LHCN-M2 (cell line): ENCODE measurements around the gene PIK3R6. TPM values are rescaled to one million over a fixed set of nuclear protein-coding genes. Genes with fewer than 3 reads are reported as not detected.
"Not testable (repeated sequence)": the region's sequence is repeated elsewhere in the genome, so short reads cannot be mapped to it uniquely, and the experiment has no call there.

Experiments
- DNase-seq: peaks from one replicate; pipeline ENCODE4 v3.0.0-alpha.2; 2012; ENCODE audit warnings: low read depth
- total RNA-seq: library from RNA; depleted of rRNA; stranded (reverse); fragments of >200 nt; gene quantifications from 2 replicates; pipeline ENCODE4 v1.2.3, GENCODE V29; 2014

PIK3R6 gene
- total RNA-seq, 1 experiment from 2014 or later: not detected

DNA sequence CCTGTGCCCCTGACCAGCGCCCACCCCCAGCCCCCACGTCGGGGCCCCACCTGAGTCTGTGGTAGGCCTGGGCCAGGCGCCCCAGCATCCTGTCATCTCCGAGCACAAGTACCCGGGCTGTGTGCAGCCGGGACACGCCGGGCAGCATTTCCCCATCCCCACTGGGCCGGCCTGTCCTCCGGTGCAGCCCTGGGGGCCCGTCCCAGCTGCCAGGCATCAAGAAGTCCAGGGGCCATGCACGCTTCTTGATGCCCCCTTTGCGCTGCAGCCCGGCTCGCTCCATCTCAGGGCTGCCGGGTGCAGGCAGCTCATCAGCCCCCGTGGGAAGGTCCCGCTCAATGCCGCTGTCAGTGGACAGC is 39.0 kb downstream of the PIK3R6 start:
- DNase-seq: no peak

DNA sequence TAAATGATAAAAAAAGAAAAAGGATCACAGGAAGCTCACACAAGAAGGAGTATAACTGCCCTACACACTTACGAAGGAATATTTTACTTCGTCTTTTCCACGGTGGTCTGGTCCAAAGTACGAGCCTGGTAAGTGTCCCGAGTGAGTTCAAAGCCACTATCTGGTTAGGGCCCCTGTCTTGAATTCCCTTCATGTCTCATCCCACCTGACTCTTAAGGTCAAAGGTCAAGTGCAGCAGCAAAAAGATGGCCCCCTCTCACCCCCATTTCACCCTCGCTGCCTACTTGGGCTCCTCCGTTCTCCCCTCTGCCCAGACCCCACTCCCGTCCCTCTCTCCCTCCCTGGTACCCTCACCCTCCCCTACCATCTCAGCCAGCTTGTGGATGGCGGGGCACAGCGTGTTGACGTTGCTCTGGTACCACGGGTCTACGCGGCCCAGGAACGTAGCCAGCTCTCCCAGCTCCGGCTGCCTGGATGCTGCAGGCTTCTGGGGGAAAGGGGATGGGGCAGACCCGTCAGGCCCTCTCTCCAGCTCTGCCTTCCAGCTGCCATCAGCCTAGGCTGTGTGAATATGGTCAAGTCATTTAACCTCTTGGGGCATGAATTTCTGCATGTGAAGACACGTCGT is 40.6 kb downstream of the PIK3R6 start:
- DNase-seq: no peak

DNA sequence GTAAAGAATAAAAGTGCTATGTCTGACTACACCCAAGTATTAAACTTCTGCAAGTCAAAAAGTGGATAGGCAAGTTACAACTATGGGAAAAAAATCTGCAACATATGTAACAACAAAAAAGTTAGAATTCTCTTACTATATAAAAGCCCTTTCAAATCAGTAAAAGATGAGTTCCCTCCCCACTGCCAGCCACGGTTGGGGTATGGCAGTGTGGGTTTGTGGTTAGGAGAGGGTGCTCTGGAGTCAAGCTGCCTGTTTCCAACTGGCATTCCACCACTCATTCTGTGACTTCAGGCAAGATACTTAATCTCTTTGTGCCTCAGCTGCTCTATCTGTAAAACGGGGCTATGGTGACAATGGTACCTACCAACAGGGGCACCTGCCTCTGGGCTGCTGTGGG is 41.7 kb downstream of the PIK3R6 start:
- no peak for DNase-seq

DNA sequence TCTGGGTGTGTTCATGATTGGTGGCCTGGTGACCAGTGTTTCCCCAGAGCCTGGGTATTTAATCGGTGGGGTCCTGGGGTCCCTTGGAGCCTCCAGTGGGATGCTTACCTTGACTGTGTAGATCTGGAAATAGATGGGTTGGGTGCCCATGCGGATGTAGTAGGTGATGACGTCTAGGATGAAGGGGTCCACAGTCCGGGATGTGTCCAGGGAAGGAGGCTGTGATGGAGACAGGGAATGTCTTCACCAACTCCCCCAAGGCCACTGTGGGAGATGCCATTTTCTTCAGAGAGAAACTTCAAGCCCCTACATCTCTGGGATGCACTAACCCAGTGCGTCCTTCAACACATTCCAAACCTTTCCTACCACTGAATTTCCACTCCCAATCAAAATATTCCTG is 44.2 kb downstream of the PIK3R6 start:
- no peak for DNase-seq

DNA sequence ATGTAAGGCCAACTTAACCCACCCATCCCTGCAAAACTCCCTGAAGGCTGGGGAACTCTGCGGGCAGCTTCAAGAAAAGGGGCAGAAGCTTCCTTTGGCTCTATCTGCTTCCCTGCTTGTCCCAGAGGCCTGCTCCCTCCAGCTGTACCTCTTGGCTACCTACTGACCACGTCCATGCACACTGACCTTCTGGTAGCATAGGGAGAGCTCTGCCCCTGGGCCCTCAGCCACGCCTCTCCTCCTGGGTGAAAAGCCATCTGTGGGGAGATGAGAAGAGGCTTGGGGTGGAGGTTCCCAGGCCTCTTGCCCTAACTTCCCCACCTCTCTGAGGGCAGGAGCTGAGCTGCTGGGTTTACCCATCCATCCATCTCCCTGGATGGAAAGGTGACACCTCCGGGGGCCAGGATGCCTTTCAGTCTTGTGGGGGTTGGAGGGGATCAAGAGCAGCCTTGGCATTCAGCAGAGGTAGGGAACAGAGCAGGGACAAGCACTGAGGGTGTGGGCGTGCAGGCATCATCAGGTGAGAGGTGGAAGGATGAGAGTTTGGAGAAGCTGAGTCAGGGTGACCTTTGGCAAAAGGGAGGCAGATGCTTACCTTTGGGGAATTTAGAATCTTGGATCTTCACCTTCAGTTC is 45.0 kb downstream of the PIK3R6 start:
- no peak for DNase-seq

DNA sequence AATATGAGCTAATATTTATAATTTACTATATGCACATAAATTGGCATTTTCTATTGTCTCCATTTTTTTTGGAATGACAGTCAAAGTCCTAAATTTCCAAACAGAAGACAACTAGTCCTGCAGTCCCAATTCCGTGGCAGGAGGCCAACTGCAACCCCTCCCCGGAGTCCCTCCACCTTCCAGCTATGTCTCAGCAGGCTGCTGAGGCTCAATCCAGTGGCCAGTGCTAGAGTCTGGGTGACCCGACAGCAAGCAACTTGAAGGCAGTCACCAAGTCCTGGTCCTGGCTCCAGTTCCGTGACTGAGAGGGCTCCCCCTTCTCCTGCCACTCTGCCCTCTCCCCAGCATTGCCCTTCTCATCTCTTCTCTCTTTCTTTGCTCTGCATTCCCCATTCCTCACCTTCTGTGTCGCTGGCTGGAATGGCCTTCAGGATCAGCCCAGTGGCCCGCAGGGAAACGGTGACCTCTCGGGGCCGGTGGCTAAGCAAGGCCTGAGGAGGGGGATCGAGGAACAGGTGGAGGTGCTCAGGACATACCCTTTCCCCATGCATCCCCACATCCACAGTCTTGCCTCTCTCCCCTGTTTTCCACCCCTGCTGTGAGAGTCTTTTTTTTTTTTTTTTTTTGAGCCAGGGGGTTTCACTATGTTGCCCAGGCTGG is 45.9 kb downstream of the PIK3R6 start:
- no peak for DNase-seq

DNA sequence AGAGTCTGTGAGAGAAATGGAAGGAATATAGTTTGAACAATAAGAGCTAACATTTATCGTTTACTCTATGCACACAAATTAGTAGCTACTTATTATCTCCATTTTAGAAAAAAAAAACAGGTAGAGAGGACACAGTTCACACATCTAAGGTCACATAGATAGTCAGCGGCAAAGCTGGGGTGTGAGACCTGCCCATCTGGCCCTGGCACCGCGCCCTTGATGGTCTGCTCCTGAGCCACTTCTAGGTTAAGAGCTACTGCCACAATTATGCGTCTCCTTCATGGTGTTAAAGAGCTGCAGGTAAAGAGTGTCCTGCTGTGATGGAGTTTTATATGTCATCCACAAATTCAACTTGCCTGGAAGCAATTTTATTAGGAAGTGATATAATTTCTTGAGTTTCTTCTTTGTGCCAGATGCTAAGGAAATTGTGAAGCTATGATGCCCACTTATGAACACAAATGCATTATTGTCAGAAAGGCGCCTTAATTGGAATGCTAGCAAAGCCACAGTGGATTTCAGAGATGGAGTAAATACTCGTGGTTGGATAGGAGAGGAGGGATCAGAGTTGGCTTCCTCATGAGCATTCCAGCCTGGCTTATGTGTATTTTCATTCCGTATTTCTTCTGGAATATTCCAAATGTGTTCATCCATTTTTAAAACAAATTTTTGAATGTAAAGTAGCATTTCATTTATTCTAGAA is 47.0 kb downstream of the PIK3R6 start:
- DNase-seq: no peak

DNA sequence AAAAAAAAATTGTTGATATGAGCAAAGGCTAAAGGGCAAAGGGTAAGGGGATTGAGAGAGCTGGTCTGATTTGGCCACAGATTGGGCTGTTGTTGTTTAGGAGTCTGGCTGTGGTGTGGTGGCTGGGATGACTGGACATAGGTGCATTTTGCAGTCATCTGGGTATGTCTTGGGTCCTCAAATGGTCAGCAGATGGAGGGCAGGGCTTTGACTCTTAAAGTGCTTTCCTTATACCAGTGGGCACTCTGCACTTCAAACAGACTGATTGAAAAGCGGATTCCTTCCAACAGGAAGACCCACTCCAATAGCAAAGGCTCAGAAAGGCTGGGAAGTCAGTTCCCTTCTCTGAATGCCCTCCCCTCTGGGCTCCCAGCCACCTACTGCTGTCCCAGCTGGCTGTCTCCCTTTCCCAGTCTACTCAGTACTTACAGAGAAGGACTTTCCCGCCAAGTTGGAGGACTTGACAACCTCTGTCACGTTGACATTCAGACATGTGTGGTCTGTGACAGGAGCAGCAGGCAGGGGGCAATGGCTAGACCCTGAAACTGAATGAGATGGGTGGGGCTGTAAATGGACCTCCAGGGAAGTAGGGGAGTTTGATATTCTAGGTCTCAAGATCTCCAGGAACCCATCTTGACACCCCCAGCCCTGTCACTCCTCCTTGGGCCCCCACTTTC is 48.7 kb downstream of the PIK3R6 start:
- DNase-seq: no peak

DNA sequence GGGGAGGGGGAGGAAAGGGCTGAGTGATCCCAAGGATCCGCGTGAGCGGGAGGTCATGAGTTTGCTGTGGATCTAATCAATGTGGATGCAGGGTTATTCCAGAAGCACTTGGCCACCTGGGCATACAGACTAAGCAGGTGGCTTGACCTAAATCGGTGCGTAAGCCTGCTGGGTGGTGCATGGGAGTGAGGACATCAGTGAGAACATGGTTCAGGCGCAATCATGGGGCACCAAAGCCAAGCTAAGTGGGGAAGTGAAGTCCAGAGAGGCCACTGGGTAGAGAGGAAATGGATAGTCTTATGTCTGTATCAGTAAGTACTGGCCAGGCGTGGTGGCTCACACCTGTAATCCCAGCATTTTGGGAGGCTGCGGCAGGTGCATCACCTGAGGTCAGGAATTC is 49.4 kb downstream of the PIK3R6 start:
- no peak for DNase-seq

DNA sequence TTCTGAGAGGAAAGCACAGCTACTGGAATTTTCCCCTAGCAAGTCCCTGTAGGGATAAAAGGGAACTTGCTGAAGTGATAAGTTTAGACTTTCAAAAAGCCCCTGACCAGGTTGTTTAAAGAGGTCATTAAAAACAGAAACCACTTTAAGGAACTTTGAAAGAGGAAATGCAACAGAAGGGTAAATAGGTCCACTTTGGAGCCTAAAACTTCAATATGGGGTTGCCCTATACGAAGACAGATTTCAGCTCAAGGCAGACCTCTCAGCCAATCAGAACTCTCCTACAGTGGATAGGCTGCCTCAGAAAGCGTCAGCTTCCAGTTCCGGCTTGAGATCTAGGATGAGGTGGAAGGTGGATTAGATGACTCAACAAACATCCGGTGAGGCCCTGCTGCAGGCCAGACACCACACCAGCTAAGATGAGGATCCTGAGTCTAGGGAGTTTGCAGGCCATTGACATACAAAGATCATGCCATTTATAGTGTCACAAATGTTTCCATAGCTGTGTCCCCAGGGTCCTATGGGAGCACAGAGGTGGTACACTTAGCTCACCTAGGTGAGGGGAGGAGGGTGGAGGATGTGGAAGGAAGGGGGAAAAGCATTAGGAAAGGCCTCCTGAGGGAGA is 60.4 kb downstream of the PIK3R6 start:
- no peak for DNase-seq

DNA sequence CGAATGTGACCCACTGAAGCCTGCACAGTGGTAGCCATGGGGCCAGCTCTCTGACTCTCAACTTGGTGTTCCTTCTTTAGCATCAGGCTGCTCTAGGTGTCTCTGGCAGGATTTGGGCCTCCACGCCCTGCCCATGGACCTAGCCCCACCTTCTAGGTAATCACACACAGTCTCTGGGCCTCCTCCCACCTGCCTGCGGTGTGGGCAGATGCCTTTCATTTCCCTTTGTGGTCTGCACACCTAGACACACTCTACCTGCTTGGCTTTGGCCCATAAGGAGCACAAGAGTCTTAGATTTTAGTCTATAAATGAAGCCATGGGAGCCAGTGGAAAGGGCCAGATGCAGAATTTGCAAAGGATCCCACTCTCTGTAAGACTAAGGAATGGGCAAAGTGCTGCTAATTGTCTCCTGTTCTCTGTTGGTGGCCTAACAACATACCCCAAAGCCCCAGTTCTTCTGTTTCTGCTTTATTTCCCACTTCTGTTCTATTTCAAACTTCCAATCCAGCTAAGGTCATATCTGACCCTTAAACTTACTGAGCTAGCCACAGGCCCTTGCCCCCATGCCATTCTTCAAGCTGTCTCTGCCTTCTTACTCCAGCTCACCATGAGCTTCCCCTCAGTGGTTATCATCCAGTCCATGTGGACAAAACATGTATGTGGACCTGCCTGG is 61.1 kb downstream of the PIK3R6 start:
- DNase-seq: no peak

DNA sequence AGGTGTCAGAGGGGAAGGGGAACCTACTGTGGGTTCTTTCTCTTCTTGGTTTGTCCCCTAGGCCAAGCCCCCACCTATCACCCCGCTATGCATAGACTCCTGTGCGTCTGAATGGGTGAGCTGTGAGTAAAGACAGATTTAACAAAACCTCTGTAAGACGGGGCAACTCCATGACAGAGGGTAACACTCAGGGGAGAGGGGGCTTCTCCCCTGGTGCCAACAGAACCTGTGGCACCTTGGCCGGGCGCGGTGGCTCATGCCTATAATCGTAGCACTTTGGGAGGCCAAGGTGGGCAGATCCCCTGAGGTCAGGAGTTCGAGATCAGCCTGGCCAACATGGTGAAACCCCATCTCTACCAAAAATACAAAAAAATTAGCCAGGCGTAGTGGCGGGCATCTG is 62.1 kb downstream of the PIK3R6 start:
- not testable (repeated sequence) for DNase-seq

DNA sequence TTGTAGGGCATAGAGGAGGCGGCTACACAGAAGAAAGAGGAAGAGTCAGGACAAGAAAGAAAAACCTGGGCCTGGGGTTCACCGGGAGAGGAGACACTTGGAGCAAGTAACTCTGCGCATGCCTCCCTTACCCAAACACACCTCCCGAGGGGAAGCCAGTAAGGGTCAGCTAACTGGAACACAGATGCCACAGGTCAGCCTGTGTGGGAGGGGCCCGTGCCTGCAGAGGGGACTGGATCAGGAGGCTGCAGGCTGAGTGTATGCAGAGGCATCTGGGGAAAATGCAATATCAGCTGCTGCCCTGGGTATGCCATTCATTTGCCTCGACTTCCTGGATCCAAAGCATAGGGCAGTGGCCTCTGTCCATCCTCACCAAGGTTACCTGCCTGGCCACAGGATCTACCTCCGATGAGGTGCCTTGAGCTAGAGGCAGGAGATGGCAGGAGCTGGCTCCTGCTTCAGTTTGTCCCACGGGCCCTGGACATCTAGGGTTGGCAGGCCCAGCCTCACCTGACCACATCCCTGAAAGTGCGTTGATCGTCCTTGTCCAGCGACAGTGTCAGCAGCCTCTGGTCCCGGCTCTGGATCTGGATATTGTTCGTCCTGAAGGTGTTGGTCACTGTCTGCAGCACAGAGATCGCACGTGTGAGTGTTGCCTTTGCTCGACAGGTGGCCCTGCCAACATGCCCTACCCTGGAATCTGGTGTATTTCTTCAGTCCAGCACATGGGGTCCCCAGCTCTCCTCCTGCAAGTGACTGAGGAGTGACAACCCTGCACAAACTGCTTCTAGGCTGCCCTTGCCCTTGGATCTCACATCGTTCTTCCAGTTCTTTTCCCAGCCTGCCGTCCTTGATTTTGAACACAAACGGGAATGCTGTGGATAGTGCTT is 63.7 kb downstream of the PIK3R6 start:
- DNase-seq: no peak

DNA sequence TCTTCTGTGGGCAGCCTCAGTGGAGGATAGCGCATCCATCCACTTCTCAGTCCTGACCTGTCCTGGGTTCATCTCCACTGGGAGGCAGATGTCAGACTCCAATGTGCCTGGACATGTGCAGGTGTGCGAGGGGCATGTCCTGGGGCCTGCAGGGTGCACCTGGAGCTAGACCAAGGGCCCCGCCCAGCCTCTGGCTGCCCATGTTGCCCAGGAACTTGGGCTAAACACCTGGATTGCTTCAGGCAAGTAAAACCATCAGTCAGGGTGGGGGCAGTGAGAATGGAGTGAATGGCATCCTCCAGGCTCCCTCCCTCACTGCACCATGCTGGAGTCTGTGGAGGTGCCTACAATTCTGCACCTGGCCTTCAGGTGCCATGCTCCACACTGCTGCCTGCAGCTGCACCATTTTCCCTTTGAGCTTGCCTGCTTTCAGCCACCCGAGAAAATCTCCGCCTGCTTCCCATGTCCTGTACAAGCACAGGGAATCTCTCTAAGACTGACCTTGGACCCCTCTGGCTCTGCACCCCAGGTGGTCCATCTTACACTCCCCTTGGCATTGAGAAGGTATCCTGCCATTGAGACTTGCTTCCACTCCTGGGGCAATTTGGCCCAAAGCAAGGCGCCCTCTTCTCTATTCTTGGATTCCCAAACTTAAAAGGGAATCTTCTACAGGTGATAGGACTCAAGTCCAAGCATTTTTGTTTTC is 66.2 kb downstream of the PIK3R6 start:
- no peak for DNase-seq

DNA sequence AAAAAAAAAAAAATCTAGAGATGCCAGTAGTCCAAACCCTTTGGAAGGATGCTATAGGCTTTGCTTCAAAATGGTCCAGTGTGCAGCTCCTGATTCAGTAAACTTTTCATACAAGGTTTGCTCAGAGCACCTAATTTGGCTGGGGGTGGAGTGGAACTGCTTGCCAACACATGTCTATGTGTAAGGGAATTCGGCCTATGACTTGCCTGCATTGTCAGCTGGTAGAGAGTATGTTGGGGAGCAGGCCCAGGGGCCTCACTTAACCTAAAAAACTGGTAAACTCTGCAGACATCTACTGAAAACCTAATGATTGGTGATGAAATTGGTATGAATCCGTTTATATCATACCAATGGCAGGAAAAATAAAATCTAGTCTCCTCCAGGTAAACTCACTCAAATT is 66.8 kb downstream of the PIK3R6 start:
- no peak for DNase-seq

DNA sequence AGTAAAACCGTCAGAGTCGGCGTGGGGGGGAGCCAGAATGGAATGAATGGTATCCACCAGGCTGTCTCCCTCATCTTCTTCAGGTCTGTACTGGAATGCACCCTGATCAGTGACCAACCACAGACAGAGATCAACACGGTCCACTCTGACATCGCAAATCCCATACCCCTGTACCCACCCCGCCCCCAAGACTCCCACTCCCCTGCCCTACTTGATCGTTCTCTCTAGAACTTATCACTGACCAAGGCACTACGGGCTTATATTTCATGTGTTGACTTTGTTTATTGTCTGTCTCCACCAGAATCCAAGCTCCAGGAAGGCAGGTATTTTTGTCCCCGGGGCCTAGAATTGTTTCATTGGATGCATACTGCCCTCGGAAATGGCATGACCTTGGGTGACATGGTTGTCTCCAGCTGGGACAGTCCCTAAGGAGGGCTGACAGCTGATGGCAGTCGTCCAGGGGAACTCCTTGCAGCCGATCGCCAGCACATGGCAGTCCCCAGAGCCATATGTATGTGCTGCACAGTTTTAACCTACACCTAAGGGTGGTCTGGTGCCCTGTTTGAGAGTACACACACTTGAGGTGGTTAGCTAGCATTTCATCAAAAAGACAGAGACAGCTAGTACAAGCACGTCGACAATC is 67.8 kb downstream of the PIK3R6 start:
- no peak for DNase-seq

DNA sequence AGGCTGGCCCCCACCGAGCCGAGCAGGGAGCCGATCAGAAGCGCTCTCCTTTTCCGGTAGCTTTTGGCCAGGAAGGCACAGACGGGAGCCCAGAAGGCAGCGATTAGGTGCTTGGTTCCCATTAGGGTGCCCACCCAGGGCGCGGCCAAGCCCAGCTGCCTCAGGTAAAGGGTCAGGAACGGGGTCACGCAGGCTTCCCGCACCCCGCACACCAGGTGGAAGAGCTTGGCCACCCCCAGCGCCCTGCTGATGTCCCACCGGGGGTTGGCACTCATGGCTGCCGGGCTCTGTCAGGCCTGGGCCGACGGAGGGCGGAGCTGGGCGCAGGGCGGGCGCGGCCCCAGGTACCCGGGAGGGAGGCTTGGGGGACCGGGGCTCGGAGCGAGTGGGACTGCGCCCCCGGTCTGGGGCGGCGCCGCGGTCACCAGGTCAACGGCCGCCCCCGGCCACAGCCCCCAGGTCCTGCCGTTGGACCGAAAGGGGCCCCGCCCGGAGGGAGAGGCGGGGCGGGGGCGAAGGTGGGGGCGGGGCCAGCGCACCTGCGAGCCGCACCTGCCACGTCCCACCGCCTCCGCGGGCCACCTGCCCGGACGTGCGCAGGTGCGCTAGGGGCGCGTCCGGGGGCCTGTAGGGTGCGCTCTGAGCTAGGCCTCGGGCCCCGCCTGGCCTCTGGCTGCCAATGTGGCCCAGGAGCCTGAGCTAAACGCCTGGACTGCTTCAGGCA is 68.5 kb downstream of the PIK3R6 start, which contains the start of gene MFSD6L:
Gene MFSD6L, minus strand, starts transcription at position 520 of the 724 bp plus-strand sequence. Its CDS starts 245 bp downstream, at position 275.
- no peak for DNase-seq
